Esophagus mucosa (tissue), 1 donor: ENCODE results near the gene SPPL3. TPM values are rescaled to one million over a fixed set of nuclear protein-coding genes. Genes with fewer than 3 reads are reported as not detected.
"Not testable (repeated sequence)": the region's sequence is repeated elsewhere in the genome, so short reads cannot be mapped to it uniquely, and the experiment has no call there.

Source experiments
- ATAC-seq: fragments of 200-7000 bp; cut with Tn5 transposase; one replicate; pipeline ENCODE4 v1.9.1; 2020
- total RNA-seq: library from RNA; stranded (reverse); gene quantifications from one replicate; pipeline ENCODE4 v1.2.4, GENCODE V29; 2023
- donor health status: DM: yes; HTN: yes; CAD: no.

The SPPL3 gene
- total RNA-seq, 1 donor from 2014 or later, result 85.8 TPM

GRCh38 chr12:120917748-120918147 lies 13.6 kb upstream of the SPPL3 start:
- no peak for ATAC-seq

- ATAC-seq, result no peak
These were observed 12.4 kb upstream of the SPPL3 start for GRCh38 chr12:120916561-120916960.

- peak; percentile 98 for ATAC-seq
These were observed 10.6 kb upstream of the SPPL3 start for GRCh38 chr12:120914794-120915193.

- ATAC-seq, result peak; percentile 77
These were observed 5.6 kb upstream of the SPPL3 start for GRCh38 chr12:120909633-120910298.

- peak; percentile 41 for ATAC-seq
These were observed 1.8 kb upstream of the SPPL3 start for GRCh38 chr12:120905856-120906384.

- ATAC-seq, result peak; percentile 48
These were observed 554 bp downstream of the SPPL3 start for GRCh38 chr12:120903412-120904196.

GRCh38 chr12:120902846-120903411 lies 1.2 kb downstream of the SPPL3 start:
- no peak for ATAC-seq

GRCh38 chr12:120901818-120902217 lies 2.3 kb downstream of the SPPL3 start:
- ATAC-seq, result no peak

- ATAC-seq, result not testable (repeated sequence)
These were observed 3.1 kb downstream of the SPPL3 start for GRCh38 chr12:120901101-120901500.

- no peak for ATAC-seq
These were observed 8.6 kb downstream of the SPPL3 start for GRCh38 chr12:120895532-120895931.

- no peak for ATAC-seq
These were observed 11.9 kb downstream of the SPPL3 start for GRCh38 chr12:120892265-120892664.

GRCh38 chr12:120890963-120891362 lies 13.2 kb downstream of the SPPL3 start:
- no peak for ATAC-seq

- no peak for ATAC-seq
These were observed 16.7 kb downstream of the SPPL3 start for GRCh38 chr12:120887253-120888043.

GRCh38 chr12:120886199-120887018 lies 17.7 kb downstream of the SPPL3 start:
- ATAC-seq, result peak; percentile 29

- no peak for ATAC-seq
These were observed 18.6 kb downstream of the SPPL3 start for GRCh38 chr12:120885521-120885920.

GRCh38 chr12:120884644-120885043 lies 19.5 kb downstream of the SPPL3 start:
- ATAC-seq, result no peak

GRCh38 chr12:120882055-120882555 lies 22.1 kb downstream of the SPPL3 start:
- no peak for ATAC-seq

- no peak for ATAC-seq
These were observed 24.3 kb downstream of the SPPL3 start for GRCh38 chr12:120879718-120880300.

- no peak for ATAC-seq
These were observed 25.1 kb downstream of the SPPL3 start for GRCh38 chr12:120879102-120879501.

- ATAC-seq, result no peak
These were observed 29.5 kb downstream of the SPPL3 start for GRCh38 chr12:120874547-120875245.
